ENCODE data around the gene TCEANC.

The TCEANC gene

DNA sequence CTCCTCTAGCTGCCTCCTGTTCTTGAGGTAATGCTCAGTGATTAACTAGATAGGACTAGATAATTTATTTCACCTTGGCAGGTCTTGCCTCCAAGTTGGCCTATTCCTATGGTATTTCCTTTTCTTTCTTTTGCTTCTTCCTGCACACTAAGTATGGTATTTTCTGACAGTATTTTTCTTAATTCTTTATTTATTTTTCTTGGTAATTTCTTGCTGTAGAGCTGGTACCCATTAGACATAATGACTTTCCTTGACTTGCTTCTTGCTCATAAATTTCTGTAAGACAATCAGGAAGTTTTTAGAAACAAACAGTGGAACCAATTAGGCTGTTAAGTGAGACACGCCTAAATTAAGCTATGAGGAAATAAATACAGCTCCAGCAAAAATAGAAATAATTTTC lies 45.5 kb downstream of the TCEANC start:
- POLR2A ChIA-PET = no interaction called here
- CTCF ChIA-PET = no interaction called here

DNA sequence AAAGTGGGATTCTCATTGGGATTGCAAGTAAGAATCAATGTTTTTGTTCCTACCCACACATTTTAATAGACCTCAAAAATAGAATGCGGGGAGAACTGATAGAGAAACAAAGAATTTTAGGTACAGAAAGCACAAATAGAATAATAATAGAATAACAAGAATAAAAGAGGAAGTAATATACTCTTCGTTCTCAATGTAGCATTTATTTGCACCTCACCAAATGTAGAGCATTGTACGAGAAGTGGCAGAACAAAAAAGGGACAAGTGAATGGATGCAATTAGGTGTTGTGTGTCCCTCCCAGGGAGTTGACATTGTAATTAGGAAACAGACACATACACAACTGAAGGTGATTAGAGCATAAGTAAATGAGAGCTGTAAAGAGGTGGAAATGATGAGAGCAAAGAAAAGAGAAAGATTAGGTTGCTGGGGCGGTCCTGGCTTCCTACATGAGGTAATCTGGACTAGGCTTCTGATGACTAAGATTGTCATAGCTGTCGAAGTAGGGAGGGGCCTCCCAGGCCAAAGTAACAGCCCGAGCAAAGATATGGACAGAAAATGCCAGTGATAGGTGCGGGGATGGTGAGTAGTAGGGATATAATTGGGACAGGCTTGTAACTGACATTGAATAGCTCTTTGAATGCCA lies 46.4 kb downstream of the TCEANC start:
- POLR2A ChIA-PET = no interaction called here
- CTCF ChIA-PET = no interaction called here
- no peak for DNase-seq (ENCODE audit: extremely low spot score)
- no peak for TF ChIP-seq ELF4 (IDR thresholded peaks at IDR 0.05)
- no peak for TF ChIP-seq L3MBTL2 (conservative IDR thresholded peaks at IDR 0.05)
- no peak for TF ChIP-seq ARNT (IDR thresholded peaks at IDR 0.05)
- no peak for TF ChIP-seq BHLHE40 (IDR thresholded peaks at IDR 0.05; ENCODE audit: borderline replicate concordance)
- TF ChIP-seq HDGF (IDR thresholded peaks at IDR 0.05; ENCODE audit: borderline replicate concordance) = no peak
- no peak for TF ChIP-seq SP1 (IDR thresholded peaks at IDR 0.05)
- TF ChIP-seq LEF1 (IDR thresholded peaks at IDR 0.05; ENCODE audit: borderline replicate concordance) = no peak
- no peak for TF ChIP-seq TARDBP (IDR thresholded peaks at IDR 0.05)
- TF ChIP-seq ZNF384 (IDR thresholded peaks at IDR 0.05) = no peak
- no peak for TF ChIP-seq NFRKB (IDR thresholded peaks at IDR 0.05)
- no peak for TF ChIP-seq FOXA1 (IDR thresholded peaks at IDR 0.05)
- no peak for TF ChIP-seq SUZ12 (IDR thresholded peaks at IDR 0.05)
- no peak for TF ChIP-seq CTBP1 (IDR thresholded peaks at IDR 0.05; ENCODE audit: borderline replicate concordance)
- TF ChIP-seq, protein P1, sequence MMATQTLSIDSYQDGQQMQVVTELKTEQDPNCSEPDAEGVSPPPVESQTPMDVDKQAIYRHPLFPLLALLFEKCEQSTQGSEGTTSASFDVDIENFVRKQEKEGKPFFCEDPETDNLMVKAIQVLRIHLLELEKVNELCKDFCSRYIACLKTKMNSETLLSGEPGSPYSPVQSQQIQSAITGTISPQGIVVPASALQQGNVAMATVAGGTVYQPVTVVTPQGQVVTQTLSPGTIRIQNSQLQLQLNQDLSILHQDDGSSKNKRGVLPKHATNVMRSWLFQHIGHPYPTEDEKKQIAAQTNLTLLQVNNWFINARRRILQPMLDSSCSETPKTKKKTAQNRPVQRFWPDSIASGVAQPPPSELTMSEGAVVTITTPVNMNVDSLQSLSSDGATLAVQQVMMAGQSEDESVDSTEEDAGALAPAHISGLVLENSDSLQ (IDR thresholded peaks at IDR 0.05) = no peak
- TF ChIP-seq FOXM1 (IDR thresholded peaks at IDR 0.05; ENCODE audit: borderline replicate concordance) = no peak
- no peak for TF ChIP-seq FOXK2 (IDR thresholded peaks at IDR 0.05)

More for the DNA sequence above, 45.5 kb downstream of the TCEANC start:
- no peak for TF ChIP-seq FOXK2 (IDR thresholded peaks at IDR 0.05)
- no peak for DNase-seq (ENCODE audit: extremely low spot score)

DNA sequence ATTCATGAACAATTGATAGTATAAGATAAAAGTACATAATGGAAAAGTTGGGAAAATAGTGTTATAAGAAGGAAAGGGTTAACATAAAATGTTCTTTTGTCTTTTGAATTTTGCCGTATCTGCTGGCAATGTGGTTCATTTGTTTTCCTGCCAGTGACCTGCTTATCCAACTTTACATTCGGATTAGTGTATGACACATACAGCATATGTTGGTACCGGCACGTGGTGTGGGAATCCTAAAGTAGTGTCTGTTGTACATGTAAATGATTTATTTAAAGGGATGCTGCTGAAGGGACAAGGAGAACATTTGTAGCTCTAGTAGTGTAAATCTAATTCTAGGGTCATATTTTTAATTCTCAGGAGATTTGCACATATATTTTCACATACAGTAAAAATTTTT lies 47.4 kb downstream of the TCEANC start:
- DNase-seq (ENCODE audit: extremely low spot score) = no peak
- POLR2A ChIA-PET = no interaction called here
- TF ChIP-seq FOXM1 (IDR thresholded peaks at IDR 0.05; ENCODE audit: borderline replicate concordance) = no peak
- no peak for TF ChIP-seq FOXK2 (IDR thresholded peaks at IDR 0.05)
- no peak for TF ChIP-seq L3MBTL2 (conservative IDR thresholded peaks at IDR 0.05)
- no peak for TF ChIP-seq ZNF384 (IDR thresholded peaks at IDR 0.05)
- TF ChIP-seq NFRKB (IDR thresholded peaks at IDR 0.05) = no peak
- no peak for TF ChIP-seq ELF4 (IDR thresholded peaks at IDR 0.05)
- no peak for TF ChIP-seq LEF1 (IDR thresholded peaks at IDR 0.05; ENCODE audit: borderline replicate concordance)
- no peak for TF ChIP-seq FOXA1 (IDR thresholded peaks at IDR 0.05)
- TF ChIP-seq SUZ12 (IDR thresholded peaks at IDR 0.05) = no peak
- TF ChIP-seq HDGF (IDR thresholded peaks at IDR 0.05; ENCODE audit: borderline replicate concordance) = no peak
- no peak for TF ChIP-seq CTBP1 (IDR thresholded peaks at IDR 0.05; ENCODE audit: borderline replicate concordance)
- TF ChIP-seq SP1 (IDR thresholded peaks at IDR 0.05) = no peak
- TF ChIP-seq TARDBP (IDR thresholded peaks at IDR 0.05) = no peak
- TF ChIP-seq, protein P1 (IDR thresholded peaks at IDR 0.05) = no peak
- TF ChIP-seq BHLHE40 (IDR thresholded peaks at IDR 0.05; ENCODE audit: borderline replicate concordance) = no peak
- no peak for TF ChIP-seq ARNT (IDR thresholded peaks at IDR 0.05)
- CTCF ChIA-PET = no interaction called here

DNA sequence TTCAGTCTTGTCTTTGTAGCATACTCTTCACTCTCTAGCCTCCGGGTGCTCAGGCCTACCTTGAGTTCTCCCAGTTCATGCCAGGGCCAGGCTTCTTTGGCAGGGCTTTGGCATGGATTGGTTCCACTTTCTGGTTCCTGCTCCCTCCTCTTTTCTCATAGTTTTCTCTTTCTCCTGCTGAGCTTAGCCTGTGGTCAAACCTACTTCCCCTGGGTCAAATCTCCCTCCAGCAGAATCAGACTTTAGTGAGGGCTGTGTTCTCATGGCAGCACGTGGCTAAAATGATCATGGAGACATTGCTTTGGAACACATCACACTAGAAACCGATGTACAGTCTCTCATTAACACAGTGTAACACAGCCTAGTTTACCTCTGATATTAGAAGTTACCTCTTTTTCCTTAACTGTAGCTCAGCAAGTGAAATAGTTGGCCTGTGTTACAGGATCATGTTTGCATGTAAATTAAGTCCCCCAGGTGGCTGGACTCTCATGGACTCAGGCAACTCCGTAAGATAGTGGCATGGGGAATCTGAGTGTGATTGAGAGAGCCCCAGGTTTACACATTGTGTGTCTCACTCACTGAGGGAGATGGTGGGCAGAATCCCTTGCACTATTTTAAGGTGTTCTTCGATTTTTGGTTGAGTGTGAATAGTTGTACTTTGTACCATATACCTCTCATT lies 49.3 kb downstream of the TCEANC start:
- CTCF ChIA-PET = no interaction called here
- TF ChIP-seq ELF4 (IDR thresholded peaks at IDR 0.05) = no peak
- TF ChIP-seq SP1 (IDR thresholded peaks at IDR 0.05) = no peak
- TF ChIP-seq ARNT (IDR thresholded peaks at IDR 0.05) = no peak
- TF ChIP-seq, protein P1 (IDR thresholded peaks at IDR 0.05) = no peak
- no peak for TF ChIP-seq TARDBP (IDR thresholded peaks at IDR 0.05)
- POLR2A ChIA-PET = no interaction called here
- no peak for DNase-seq (ENCODE audit: extremely low spot score)

DNA sequence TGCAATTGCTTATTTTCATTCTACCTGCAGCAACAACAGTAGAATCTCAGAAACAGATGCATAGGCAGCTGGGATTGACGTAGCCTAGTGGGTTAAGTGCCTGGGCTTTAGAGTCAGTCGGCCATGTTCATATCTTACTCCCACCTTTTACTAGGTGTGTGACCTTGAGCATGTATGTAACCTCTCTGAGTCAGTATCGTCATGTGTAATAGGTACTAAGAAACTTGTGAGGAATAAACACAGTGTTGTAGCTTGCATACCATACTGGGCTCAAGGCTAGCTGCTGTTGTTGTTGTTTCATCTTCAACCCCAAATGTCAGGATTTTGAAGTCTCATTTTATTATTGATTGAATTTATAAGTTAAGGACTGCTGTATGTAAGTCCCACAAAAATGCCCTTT lies 50.2 kb downstream of the TCEANC start:
- TF ChIP-seq NFRKB (IDR thresholded peaks at IDR 0.05) (no peak), FOXK2 (IDR thresholded peaks at IDR 0.05) (no peak), ARNT (IDR thresholded peaks at IDR 0.05) (no peak), SUZ12 (IDR thresholded peaks at IDR 0.05) (no peak), HDGF (IDR thresholded peaks at IDR 0.05; ENCODE audit: borderline replicate concordance) (no peak), SP1 (IDR thresholded peaks at IDR 0.05) (no peak), ZNF384 (IDR thresholded peaks at IDR 0.05) (no peak), L3MBTL2 (conservative IDR thresholded peaks at IDR 0.05) (no peak), FOXA1 (IDR thresholded peaks at IDR 0.05) (no peak), TARDBP (IDR thresholded peaks at IDR 0.05) (no peak)
- CTCF ChIA-PET = no interaction called here
- DNase-seq (ENCODE audit: extremely low spot score) = no peak
- POLR2A ChIA-PET = no interaction called here

DNA sequence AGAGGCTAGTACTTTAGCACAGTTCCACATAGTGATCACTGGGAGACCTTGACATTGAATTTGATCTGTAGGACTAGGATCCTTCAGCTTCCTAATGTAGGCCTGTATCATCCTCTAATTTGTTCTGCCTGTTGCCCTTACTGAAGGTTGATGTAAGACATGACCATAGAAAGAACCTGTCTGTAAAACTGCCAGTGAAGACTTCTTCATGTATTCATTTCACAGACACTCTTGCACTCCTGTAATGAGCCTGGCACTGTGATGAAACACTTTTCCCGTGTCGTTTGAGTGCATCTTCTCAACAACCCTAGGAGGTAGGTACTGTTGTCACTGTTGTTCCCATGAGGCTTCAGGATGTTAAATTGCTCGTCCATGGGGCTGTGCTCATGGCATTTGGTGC lies 50.6 kb downstream of the TCEANC start:
- CTCF ChIA-PET = no interaction called here
- TF ChIP-seq, protein P1 (IDR thresholded peaks at IDR 0.05) = no peak
- TF ChIP-seq ZNF384 (IDR thresholded peaks at IDR 0.05) (no peak), LEF1 (IDR thresholded peaks at IDR 0.05; ENCODE audit: borderline replicate concordance) (no peak), ARNT (IDR thresholded peaks at IDR 0.05) (no peak), ELF4 (IDR thresholded peaks at IDR 0.05) (no peak), NFRKB (IDR thresholded peaks at IDR 0.05) (no peak), HDGF (IDR thresholded peaks at IDR 0.05; ENCODE audit: borderline replicate concordance) (no peak), TARDBP (IDR thresholded peaks at IDR 0.05) (no peak), FOXM1 (IDR thresholded peaks at IDR 0.05; ENCODE audit: borderline replicate concordance) (no peak)
- no peak for DNase-seq (ENCODE audit: extremely low spot score)
- POLR2A ChIA-PET = no interaction called here

Measured in HEK293T (cell line).